ENCODE measurements around the gene MYL2. TPM values are rescaled to one million over a fixed set of nuclear protein-coding genes. Genes with fewer than 3 reads are reported as not detected.

Gene MYL2
- total and polyA plus RNA-seq, 2 donors (not counting 1 experiment from before 2014, with no cell fraction given): 0.18 to 0.39 TPM

- no peak overlapping the region for H3K27ac Mint-ChIP-seq
- ChIA-PET CTCF (interaction anchor here (1.1 kb wide), 1 partner anchor 21 kb away, joined by 3 read pairs; no protein-coding TSS in a partner anchor), POLR2A (no interaction called here)
- H4K20me1 ChIP-seq (ENCODE audit: control insufficient read depth, insufficient read depth, low read length, poor library complexity, severe bottlenecking): no peaks in the 10 kb centered on the region
- ATAC-seq (ENCODE audit: low read depth) (no peak), DNase-seq (no peak)
- H3K27me3 Mint-ChIP-seq: peaks cover 18% of the 10 kb centered on the region
- no peak overlapping the region for H3K4me2 ChIP-seq (replicated peaks; ENCODE audit: low read depth, low read length, poor library complexity, severe bottlenecking)
- H3K9me3 Mint-ChIP-seq (ENCODE audit: insufficient read depth): no peaks in the 10 kb centered on the region
- H3K27ac ChIP-seq (ENCODE audit: low read length in 2 of 2): no peak overlapping the region
- no peaks in the 10 kb centered on the region for H3K9me3 ChIP-seq (ENCODE audit: control extremely low read depth in 1 of 3, control insufficient read depth in 2 of 3, insufficient read depth in 1 of 3, low read length in 2 of 3)
- no peak overlapping the region for H2AFZ ChIP-seq (ENCODE audit: insufficient read depth, low read depth, low read length, poor library complexity, severe bottlenecking)
- intact Hi-C loops (cut with micrococcal nuclease): no loop called here
- no peaks in the 10 kb centered on the region for H3K4me1 ChIP-seq (ENCODE audit: control insufficient read depth in 2 of 2, insufficient read depth in 2 of 2, low read length in 2 of 2)
- no peaks in the 10 kb centered on the region for H3K4me1 Mint-ChIP-seq
- H3K9ac ChIP-seq (ENCODE audit: low read length): no peak overlapping the region
- H3K27me3 ChIP-seq (replicated peaks in 1 of 4; ENCODE audit: control extremely low read depth in 1 of 4, control insufficient read depth in 3 of 4, insufficient read depth in 4 of 4, low read length in 3 of 4): peaks cover 0 to 6% (median 1%) of the 10 kb centered on the region in 4 experiments
- WGBS (ENCODE audit: insufficient coverage): 71% methylated on average over 1 of the region's 2 CpGs
- no peaks in the 10 kb centered on the region for H3K79me2 ChIP-seq (ENCODE audit: control insufficient read depth, insufficient read depth, low read length)
- no peak overlapping the region for H3K4me3 ChIP-seq (ENCODE audit: control extremely low read depth in 1 of 5, extremely low read depth in 1 of 5, insufficient read depth in 1 of 5, low read depth in 2 of 5, low read length in 4 of 5)
- H3K4me3 Mint-ChIP-seq: no peak overlapping the region
- no peaks in the 10 kb centered on the region for H3K36me3 ChIP-seq (replicated peaks in 1 of 2; ENCODE audit: control extremely low read depth in 1 of 2, control insufficient read depth in 1 of 2, extremely low read depth in 1 of 2, insufficient read depth in 2 of 2, low read length in 1 of 2)
- TF ChIP-seq EZH2 (IDR thresholded peaks at IDR 0.05; ENCODE audit: borderline replicate concordance, insufficient read depth, low read depth, low read length, poor library complexity, severe bottlenecking): no peak
- TF ChIP-seq CTCF (IDR thresholded peaks at IDR 0.05): no peak
Measured at GRCh38 chr12:110874351-110874750, 46.0 kb downstream of the MYL2 start.

GRCh38 chr12:110872100-110872499 is 48.3 kb downstream of the MYL2 start:
- ATAC-seq (ENCODE audit: low read depth) (no peak), DNase-seq (no peak)
- no peak overlapping the region for H3K27ac Mint-ChIP-seq
- 88% methylated on average over 4 of the region's 4 CpGs for WGBS (ENCODE audit: insufficient coverage)
- Histone ChIP-seq H3K4me2 (replicated peaks; ENCODE audit: low read depth, low read length, poor library complexity, severe bottlenecking) (no peak overlapping the region), H3K36me3 (replicated peaks in 1 of 2; ENCODE audit: control extremely low read depth in 1 of 2, control insufficient read depth in 1 of 2, extremely low read depth in 1 of 2, insufficient read depth in 2 of 2, low read length in 1 of 2) (no peaks in the 10 kb centered on the region), H3K4me3 (ENCODE audit: control extremely low read depth in 1 of 5, extremely low read depth in 1 of 5, insufficient read depth in 1 of 5, low read depth in 2 of 5, low read length in 4 of 5) (no peak overlapping the region), H3K9me3 (ENCODE audit: control extremely low read depth in 1 of 3, control insufficient read depth in 2 of 3, insufficient read depth in 1 of 3, low read length in 2 of 3) (no peaks in the 10 kb centered on the region), H3K79me2 (ENCODE audit: control insufficient read depth, insufficient read depth, low read length) (no peaks in the 10 kb centered on the region), H3K9ac (ENCODE audit: low read length) (no peak overlapping the region), H2AFZ (ENCODE audit: insufficient read depth, low read depth, low read length, poor library complexity, severe bottlenecking) (no peak overlapping the region), H4K20me1 (ENCODE audit: control insufficient read depth, insufficient read depth, low read length, poor library complexity, severe bottlenecking) (no peaks in the 10 kb centered on the region), H3K27me3 (replicated peaks in 1 of 4; ENCODE audit: control extremely low read depth in 1 of 4, control insufficient read depth in 3 of 4, insufficient read depth in 4 of 4, low read length in 3 of 4) (peaks cover 0 to 2% (median 0%) of the 10 kb centered on the region in 4 experiments), H3K4me1 (ENCODE audit: control insufficient read depth in 2 of 2, insufficient read depth in 2 of 2, low read length in 2 of 2) (no peaks in the 10 kb centered on the region), H3K27ac (ENCODE audit: low read length in 2 of 2) (no peak overlapping the region)
- H3K9me3 Mint-ChIP-seq (ENCODE audit: insufficient read depth): no peaks in the 10 kb centered on the region
- intact Hi-C loops (cut with micrococcal nuclease): no loop called here
- H3K27me3 Mint-ChIP-seq: peaks cover 7% of the 10 kb centered on the region
- no peak overlapping the region for H3K4me3 Mint-ChIP-seq
- H3K4me1 Mint-ChIP-seq: no peaks in the 10 kb centered on the region
- ChIA-PET CTCF (no interaction called here), POLR2A (no interaction called here)
- TF ChIP-seq EZH2 (IDR thresholded peaks at IDR 0.05; ENCODE audit: borderline replicate concordance, insufficient read depth, low read depth, low read length, poor library complexity, severe bottlenecking): no peak
- TF ChIP-seq CTCF (IDR thresholded peaks at IDR 0.05): no peak

Measured in B cell (primary cell).